ENCODE data around the gene CES2.
A peak's percentile ranks its signal among the peaks of the same experiment; 100 is the strongest.
"Not testable (repeated sequence)": the region's sequence is repeated elsewhere in the genome, so short reads cannot be mapped to it uniquely, and the experiment has no call there.

Gene CES2

DNA sequence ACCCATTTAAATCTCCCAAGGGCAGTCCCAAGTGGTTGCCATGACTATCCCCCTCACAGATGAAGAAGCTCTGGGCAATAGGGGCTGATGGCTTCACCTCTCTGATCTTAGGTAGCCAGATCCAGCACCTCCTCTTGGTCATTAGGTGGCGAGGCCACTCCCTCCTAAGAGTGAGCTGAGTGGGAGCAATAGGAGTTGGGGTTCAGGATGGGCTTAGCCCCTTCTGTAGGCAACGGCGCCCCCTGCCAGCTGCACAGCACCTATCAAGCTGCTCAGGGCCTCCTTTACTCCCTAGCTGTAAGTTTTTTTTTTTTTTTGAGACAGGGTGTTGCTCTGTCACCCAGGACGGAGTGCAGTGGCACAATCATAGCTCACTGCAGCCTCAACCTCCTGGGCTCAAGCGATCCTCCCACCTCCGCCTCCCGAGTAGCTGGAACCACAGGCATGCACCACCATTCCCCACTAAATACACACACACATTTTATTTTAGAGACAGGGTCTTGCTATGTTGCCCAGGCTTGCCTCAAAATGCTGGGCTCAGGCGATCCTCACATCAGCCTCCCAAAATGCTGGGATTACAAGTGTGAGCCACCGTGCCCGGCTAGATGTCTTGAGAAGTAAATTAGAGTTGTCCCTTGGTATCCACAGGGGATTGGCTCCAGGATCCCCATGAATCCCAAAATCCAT is 6.5 kb upstream of the CES2 start:
- no peaks in the 10 kb centered on the region for H3K36me3 ChIP-seq (ENCODE audit: control insufficient read depth, insufficient read depth, low read length, severe bottlenecking)
- DNase-seq (ENCODE audit: low read depth), result peak; percentile 51
- H3K27me3 ChIP-seq (replicated peaks; ENCODE audit: control insufficient read depth, insufficient read depth, low read length), result no peaks in the 10 kb centered on the region
- H3K9ac ChIP-seq (ENCODE audit: low read length), result no peak overlapping the region
- H3K4me3 ChIP-seq (ENCODE audit: low read length), result no peak overlapping the region
- peaks cover 39% of the 10 kb centered on the region for H3K4me1 ChIP-seq (ENCODE audit: control insufficient read depth, insufficient read depth, low read length)
- H3K9me3 ChIP-seq (ENCODE audit: control insufficient read depth, low read length), result no peaks in the 10 kb centered on the region

DNA sequence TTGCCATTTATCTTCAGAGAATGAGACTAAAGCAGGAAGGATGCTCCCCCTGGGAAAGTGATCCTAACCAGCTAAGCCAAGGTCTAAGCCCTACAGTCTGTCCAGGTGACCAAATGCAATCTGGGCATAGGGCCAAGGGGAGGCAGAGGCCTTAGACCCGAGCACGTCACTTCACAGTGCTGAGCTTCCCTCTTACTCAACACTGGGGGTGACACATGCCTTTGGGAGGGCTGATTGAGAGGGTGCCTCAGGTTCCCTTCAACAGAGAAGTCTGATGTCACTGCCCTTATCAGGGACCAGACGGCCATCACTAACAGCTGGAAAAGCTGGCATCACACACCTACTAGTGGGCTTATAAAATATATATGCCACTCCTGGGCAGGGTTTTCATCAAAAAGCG is 5.1 kb upstream of the CES2 start:
- peaks cover 36% of the 10 kb centered on the region for H3K4me1 ChIP-seq (ENCODE audit: control insufficient read depth, insufficient read depth, low read length)
- H3K9ac ChIP-seq (ENCODE audit: low read length), result no peak overlapping the region
- no peaks in the 10 kb centered on the region for H3K36me3 ChIP-seq (ENCODE audit: control insufficient read depth, insufficient read depth, low read length, severe bottlenecking)
- no peaks in the 10 kb centered on the region for H3K27me3 ChIP-seq (replicated peaks; ENCODE audit: control insufficient read depth, insufficient read depth, low read length)
- DNase-seq (ENCODE audit: low read depth), result no peak
- H3K4me3 ChIP-seq (ENCODE audit: low read length), result no peak overlapping the region
- H3K9me3 ChIP-seq (ENCODE audit: control insufficient read depth, low read length), result no peaks in the 10 kb centered on the region

GRCh38 chr16:66931665-66932064 is 3.7 kb upstream of the CES2 start:
- no peak overlapping the region for H3K9ac ChIP-seq (ENCODE audit: low read length)
- H3K4me1 ChIP-seq (ENCODE audit: control insufficient read depth, insufficient read depth, low read length), result peaks cover 40% of the 10 kb centered on the region
- no peaks in the 10 kb centered on the region for H3K27me3 ChIP-seq (replicated peaks; ENCODE audit: control insufficient read depth, insufficient read depth, low read length)
- no peak for DNase-seq (ENCODE audit: low read depth)
- H3K9me3 ChIP-seq (ENCODE audit: control insufficient read depth, low read length), result no peaks in the 10 kb centered on the region
- no peak overlapping the region for H3K4me3 ChIP-seq (ENCODE audit: low read length)
- no peaks in the 10 kb centered on the region for H3K36me3 ChIP-seq (ENCODE audit: control insufficient read depth, insufficient read depth, low read length, severe bottlenecking)

- Histone ChIP-seq H3K9ac (ENCODE audit: low read length) (no peak overlapping the region), H3K4me3 (ENCODE audit: low read length) (no peak overlapping the region), H3K9me3 (ENCODE audit: control insufficient read depth, low read length) (no peaks in the 10 kb centered on the region), H3K4me1 (ENCODE audit: control insufficient read depth, insufficient read depth, low read length) (peaks cover 39% of the 10 kb centered on the region), H3K36me3 (ENCODE audit: control insufficient read depth, insufficient read depth, low read length, severe bottlenecking) (peaks cover 2% of the 10 kb centered on the region), H3K27me3 (replicated peaks; ENCODE audit: control insufficient read depth, insufficient read depth, low read length) (no peaks in the 10 kb centered on the region)
- DNase-seq (ENCODE audit: low read depth), result no peak
These were observed 3.2 kb upstream of the CES2 start for GRCh38 chr16:66932076-66932475.

DNA sequence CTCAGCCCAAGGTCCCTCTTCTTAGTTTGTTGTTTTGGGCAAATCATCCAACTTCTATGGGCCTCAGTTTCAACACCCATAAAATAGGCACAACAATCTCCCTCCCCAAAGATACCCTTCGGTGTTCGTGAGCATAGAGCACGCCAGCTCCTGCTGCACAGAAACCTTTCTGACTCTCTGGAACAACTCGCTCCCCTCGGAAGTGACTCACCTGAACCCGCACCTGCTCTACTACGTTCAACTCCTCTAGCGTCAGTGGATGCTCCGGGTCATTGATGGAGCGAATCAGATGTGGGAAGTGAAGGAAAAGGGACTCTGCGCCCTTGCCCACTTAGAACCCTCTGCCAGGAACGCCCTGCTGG is 1.6 kb upstream of the CES2 start:
- Histone ChIP-seq H3K4me3 (ENCODE audit: low read length) (peak overlapping the region; percentile 100), H3K9me3 (ENCODE audit: control insufficient read depth, low read length) (no peaks in the 10 kb centered on the region), H3K9ac (ENCODE audit: low read length) (peak overlapping the region; percentile 100), H3K36me3 (ENCODE audit: control insufficient read depth, insufficient read depth, low read length, severe bottlenecking) (peaks cover 10% of the 10 kb centered on the region), H3K4me1 (ENCODE audit: control insufficient read depth, insufficient read depth, low read length) (peaks cover 30% of the 10 kb centered on the region), H3K27me3 (replicated peaks; ENCODE audit: control insufficient read depth, insufficient read depth, low read length) (no peaks in the 10 kb centered on the region)
- no peak for DNase-seq (ENCODE audit: low read depth)

- peak; percentile 95 for DNase-seq (ENCODE audit: low read depth)
These were observed 1.0 kb upstream of the CES2 start, which contains the start of gene CIAO2B for GRCh38 chr16:66934138-66934838. TSS of gene CIAO2B (minus strand) at chr16:66934402. CDS start at chr16:66934364, 38 bp downstream.

GRCh38 chr16:66934839-66935313 is 440 bp upstream of the CES2 start:
- H3K4me1 ChIP-seq (ENCODE audit: control insufficient read depth, insufficient read depth, low read length), result peaks cover 30% of the 10 kb centered on the region
- H3K9ac ChIP-seq (ENCODE audit: low read length), result peak overlapping the region; percentile 100
- DNase-seq (ENCODE audit: low read depth); H3K9me3 ChIP-seq (ENCODE audit: control insufficient read depth, low read length); H3K27me3 ChIP-seq (replicated peaks; ENCODE audit: control insufficient read depth, insufficient read depth, low read length): not testable (repeated sequence)
- H3K4me3 ChIP-seq (ENCODE audit: low read length), result peak overlapping the region; percentile 100
- peaks cover 15% of the 10 kb centered on the region for H3K36me3 ChIP-seq (ENCODE audit: control insufficient read depth, insufficient read depth, low read length, severe bottlenecking)

More at GRCh38 chr16:66934138-66934838, 1.0 kb upstream of the CES2 start, which contains the start of gene CIAO2B:
- Histone ChIP-seq H3K9ac (ENCODE audit: low read length) (peak within 1 kb of the TSS; percentile 100), H3K4me3 (ENCODE audit: low read length) (peak within 1 kb of the TSS; percentile 100), H3K9me3 (ENCODE audit: control insufficient read depth, low read length) (no peaks in the 10 kb centered on the region), H3K27me3 (replicated peaks; ENCODE audit: control insufficient read depth, insufficient read depth, low read length) (no peaks in the 10 kb centered on the region), H3K36me3 (ENCODE audit: control insufficient read depth, insufficient read depth, low read length, severe bottlenecking) (peaks cover 14% of the 10 kb centered on the region), H3K4me1 (ENCODE audit: control insufficient read depth, insufficient read depth, low read length) (peaks cover 30% of the 10 kb centered on the region)

DNA sequence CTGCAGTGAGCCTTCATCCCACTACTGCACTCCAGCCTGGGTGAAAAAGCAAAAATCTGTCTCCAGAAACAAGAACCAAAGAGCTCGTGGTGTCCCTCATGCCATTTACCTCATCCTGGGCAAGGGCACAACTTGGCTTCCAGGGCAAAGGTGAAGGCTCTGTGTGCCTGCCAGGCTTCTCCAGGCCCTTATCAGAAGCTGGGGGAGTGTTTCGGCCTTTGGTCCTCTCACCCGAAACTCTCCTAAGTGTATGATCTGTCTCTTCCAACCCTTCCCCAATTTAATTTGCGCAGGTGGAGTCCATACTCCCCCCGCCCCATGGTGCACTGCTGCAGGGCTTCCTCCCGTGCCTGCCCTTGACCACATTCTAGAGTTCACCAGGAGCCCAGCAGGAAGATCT is 1.1 kb downstream of the CES2 start:
- no peak for DNase-seq (ENCODE audit: low read depth)
- H3K27me3 ChIP-seq (replicated peaks; ENCODE audit: control insufficient read depth, insufficient read depth, low read length), result no peaks in the 10 kb centered on the region
- H3K9ac ChIP-seq (ENCODE audit: low read length), result peak overlapping the region; percentile 100
- peak overlapping the region; percentile 100 for H3K4me3 ChIP-seq (ENCODE audit: low read length)
- H3K36me3 ChIP-seq (ENCODE audit: control insufficient read depth, insufficient read depth, low read length, severe bottlenecking), result peaks cover 29% of the 10 kb centered on the region
- no peaks in the 10 kb centered on the region for H3K9me3 ChIP-seq (ENCODE audit: control insufficient read depth, low read length)
- H3K4me1 ChIP-seq (ENCODE audit: control insufficient read depth, insufficient read depth, low read length), result peaks cover 24% of the 10 kb centered on the region

DNA sequence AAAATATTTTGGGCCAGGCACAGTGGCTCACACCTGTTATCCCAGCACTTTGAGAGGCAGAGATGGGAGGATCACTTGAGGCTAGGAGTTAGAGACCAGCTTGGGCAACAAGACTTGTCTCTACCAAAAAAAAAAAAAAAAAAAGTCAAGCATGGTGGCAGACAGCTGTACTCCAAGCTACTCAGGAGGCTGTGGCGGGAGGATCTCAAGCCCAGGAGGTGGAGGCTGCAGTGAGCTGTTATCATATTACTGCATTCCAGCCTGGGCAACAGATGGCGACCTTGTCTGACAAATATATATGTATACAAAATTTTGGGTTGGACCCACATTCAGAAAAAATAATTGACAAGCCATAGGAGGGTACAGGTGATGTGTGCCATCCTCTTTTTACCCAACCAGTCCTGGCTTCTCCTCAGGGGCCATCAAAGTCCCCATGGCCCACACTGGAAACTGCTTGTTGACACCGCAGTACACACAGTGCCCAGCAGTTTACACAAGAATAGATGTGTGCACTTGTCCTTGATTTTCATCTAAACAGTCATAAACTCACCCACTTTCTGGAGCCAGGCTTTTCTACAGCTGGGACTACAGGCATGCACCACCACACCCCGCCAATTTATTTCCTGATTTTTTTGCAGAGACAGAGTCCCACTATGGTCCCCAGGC is 1.7 kb downstream of the CES2 start:
- peak overlapping the region; percentile 100 for H3K4me3 ChIP-seq (ENCODE audit: low read length)
- no peaks in the 10 kb centered on the region for H3K27me3 ChIP-seq (replicated peaks; ENCODE audit: control insufficient read depth, insufficient read depth, low read length)
- peaks cover 35% of the 10 kb centered on the region for H3K36me3 ChIP-seq (ENCODE audit: control insufficient read depth, insufficient read depth, low read length, severe bottlenecking)
- H3K4me1 ChIP-seq (ENCODE audit: control insufficient read depth, insufficient read depth, low read length), result peaks cover 24% of the 10 kb centered on the region
- no peaks in the 10 kb centered on the region for H3K9me3 ChIP-seq (ENCODE audit: control insufficient read depth, low read length)
- DNase-seq (ENCODE audit: low read depth), result no peak
- H3K9ac ChIP-seq (ENCODE audit: low read length), result no peak overlapping the region

- Histone ChIP-seq H3K36me3 (ENCODE audit: control insufficient read depth, insufficient read depth, low read length, severe bottlenecking) (peaks cover 43% of the 10 kb centered on the region), H3K9me3 (ENCODE audit: control insufficient read depth, low read length) (no peaks in the 10 kb centered on the region), H3K9ac (ENCODE audit: low read length) (no peak overlapping the region), H3K27me3 (replicated peaks; ENCODE audit: control insufficient read depth, insufficient read depth, low read length) (no peaks in the 10 kb centered on the region), H3K4me3 (ENCODE audit: low read length) (no peak overlapping the region), H3K4me1 (ENCODE audit: control insufficient read depth, insufficient read depth, low read length) (peaks cover 24% of the 10 kb centered on the region)
- no peak for DNase-seq (ENCODE audit: low read depth)
These were observed 2.5 kb downstream of the CES2 start for GRCh38 chr16:66937725-66938337.

DNA sequence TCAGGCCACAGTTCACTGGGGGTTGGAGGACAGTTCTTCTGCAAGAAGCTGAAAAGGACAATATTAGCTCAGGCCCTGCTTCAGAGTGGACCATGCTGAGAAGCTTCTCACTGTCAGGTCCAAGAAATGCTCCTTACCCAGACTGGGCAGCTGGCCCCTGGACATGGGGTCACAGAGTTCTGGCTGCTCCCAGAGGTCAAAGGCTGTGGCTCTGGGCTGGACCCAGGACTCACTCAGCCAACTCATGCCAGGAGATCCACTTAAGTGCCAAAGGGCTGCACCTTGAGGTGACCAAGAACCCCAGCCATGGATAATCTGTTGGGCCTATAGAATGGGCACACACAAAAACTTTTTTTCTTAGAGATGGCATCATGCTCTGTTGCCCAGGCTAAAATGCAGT is 4.0 kb downstream of the CES2 start:
- Histone ChIP-seq H3K4me1 (ENCODE audit: control insufficient read depth, insufficient read depth, low read length) (peaks cover 16% of the 10 kb centered on the region), H3K36me3 (ENCODE audit: control insufficient read depth, insufficient read depth, low read length, severe bottlenecking) (peaks cover 56% of the 10 kb centered on the region)

More for the DNA sequence above, 4.0 kb downstream of the CES2 start:
- no peaks in the 10 kb centered on the region for H3K27me3 ChIP-seq (replicated peaks; ENCODE audit: control insufficient read depth, insufficient read depth, low read length)
- H3K4me3 ChIP-seq (ENCODE audit: low read length), result no peak overlapping the region
- DNase-seq (ENCODE audit: low read depth), result no peak
- no peaks in the 10 kb centered on the region for H3K9me3 ChIP-seq (ENCODE audit: control insufficient read depth, low read length)
- no peak overlapping the region for H3K9ac ChIP-seq (ENCODE audit: low read length)
